Activated CD8-positive, alpha-beta memory T cell treated with anti-CD3 and anti-CD28 coated beads, Interleukin-2, amount 10 ng/mL, durations not matched to agents 7 days and 5 days (primary cell): ENCODE results near the gene PTMS. TPM values are rescaled to one million over a fixed set of nuclear protein-coding genes. Genes with fewer than 3 reads are reported as not detected.
A peak's percentile ranks its signal among the peaks of the same experiment; 100 is the strongest.

Experiments
- ATAC-seq: fragments of 150-1000 bp; cut with Tn5 transposase; one replicate; pipeline ENCODE4 v1.10.0; 2021; ENCODE audit warnings: moderate library complexity
- CTCF ChIA-PET: fragments of 350-600 bp; sonication (Branson Sonifier 250); formaldehyde crosslinking; loops from one replicate; lab custom pipeline; 2021; ENCODE audit warnings: antibody characterized with exemption; lab: Charles Lee
- DNase-seq: peaks from one replicate; pipeline ENCODE4 v3.0.0-alpha.2; 2020
- H3K27ac Mint-ChIP-seq: one replicate; pipeline ENCODE4 v1.8.0; 2021; ENCODE audit warnings: mild to moderate bottlenecking, mixed read lengths
- H3K27me3 Mint-ChIP-seq: one replicate; pipeline ENCODE4 v1.8.0; 2021; ENCODE audit warnings: mixed read lengths
- H3K36me3 Mint-ChIP-seq: one replicate; pipeline ENCODE4 v1.8.0; 2021; ENCODE audit warnings: mild to moderate bottlenecking, mixed read lengths
- H3K4me1 Mint-ChIP-seq: one replicate; pipeline ENCODE4 v1.8.0; 2021; ENCODE audit warnings: mixed read lengths
- H3K4me3 Mint-ChIP-seq: one replicate; pipeline ENCODE4 v1.8.0; 2021; ENCODE audit warnings: mild to moderate bottlenecking, moderate library complexity, mixed read lengths
- H3K9me3 Mint-ChIP-seq: one replicate; pipeline ENCODE4 v1.8.0; 2022; ENCODE audit warnings: low read depth, mixed read lengths
- total RNA-seq, 2 experiments: library from RNA; stranded (reverse); gene quantifications; one replicate each; pipeline ENCODE4 v1.2.3, GENCODE V29; 2021

PTMS gene, protein sequence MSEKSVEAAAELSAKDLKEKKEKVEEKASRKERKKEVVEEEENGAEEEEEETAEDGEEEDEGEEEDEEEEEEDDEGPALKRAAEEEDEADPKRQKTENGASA
- total RNA-seq: 100 to 1,000 TPM; 131 to 142 TPM

- peak within 1 kb of the TSS; percentile 73 for H3K27ac Mint-ChIP-seq
- ATAC-seq (peak; percentile 14), DNase-seq (peak; percentile 62)
- peak within 1 kb of the TSS; percentile 77 for H3K4me3 Mint-ChIP-seq
- H3K9me3 Mint-ChIP-seq: no peaks in the 10 kb centered on the region
- CTCF ChIA-PET: interaction anchor here (0.6 to 6.5 kb wide), 31 partner anchors 8 to 347 kb away, joined by 3 to 108 read pairs (median 5); partner anchors contain the start of genes CDCA3, COPS7A, GPR162 and LPAR5
- peaks cover 26% of the 10 kb centered on the region for H3K27me3 Mint-ChIP-seq
- H3K36me3 Mint-ChIP-seq: peaks cover 7% of the 10 kb centered on the region
- peaks cover 44% of the 10 kb centered on the region for H3K4me1 Mint-ChIP-seq
Measured at GRCh38 chr12:6765634-6766581, at the start of gene PTMS. TSS of gene PTMS (plus strand) at chr12:6766363. CDS start at chr12:6766706, 343 bp downstream.

- Mint-ChIP-seq H3K4me3 (no peak overlapping the region), H3K4me1 (no peaks in the 10 kb centered on the region), H3K27me3 (peaks cover 6% of the 10 kb centered on the region), H3K36me3 (no peaks in the 10 kb centered on the region), H3K27ac (no peak overlapping the region), H3K9me3 (no peaks in the 10 kb centered on the region)
- no peak for ATAC-seq
- CTCF ChIA-PET: no interaction called here
- no peak for DNase-seq
Measured at GRCh38 chr12:6716874-6717437, 49.2 kb upstream of the PTMS start.

DNA sequence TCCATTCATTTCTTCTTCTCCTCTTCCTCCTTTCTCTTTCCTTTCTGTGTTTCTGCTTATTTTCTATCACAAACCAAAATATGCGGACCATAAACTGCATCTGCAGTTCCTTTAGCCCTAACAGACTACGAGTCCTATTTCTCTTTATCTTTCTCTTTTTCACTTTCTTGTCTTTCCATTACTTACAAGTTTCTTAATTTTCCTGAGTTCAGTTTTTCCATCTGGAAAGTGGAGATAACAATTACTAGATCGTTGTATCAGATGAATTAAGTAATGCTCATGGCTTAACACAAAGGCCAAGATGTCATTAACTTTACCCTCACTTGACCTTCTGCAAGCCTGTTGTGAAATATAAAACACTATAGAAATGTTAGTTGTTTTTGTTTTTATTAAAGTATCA is 43.3 kb upstream of the PTMS start:
- Mint-ChIP-seq H3K36me3 (no peaks in the 10 kb centered on the region), H3K27ac (peak overlapping the region; percentile 3), H3K27me3 (no peaks in the 10 kb centered on the region), H3K4me1 (peaks cover 21% of the 10 kb centered on the region), H3K4me3 (peak overlapping the region; percentile 79), H3K9me3 (no peaks in the 10 kb centered on the region)
- CTCF ChIA-PET: interaction anchor here (0.6 to 4.8 kb wide), 12 partner anchors 13 to 390 kb away, joined by 3 to 39 read pairs (median 8); partner anchors contain the start of genes CDCA3, MLF2, SPSB2 and USP5
- ATAC-seq (no peak), DNase-seq (no peak)

GRCh38 chr12:6723607-6724408 is 42.4 kb upstream of the PTMS start, which contains the start of gene COPS7A:
TSS of gene COPS7A (plus strand) at chr12:6724046. CDS start at chr12:6724657, 611 bp downstream.
- H3K4me3 Mint-ChIP-seq: peak within 1 kb of the TSS; percentile 79
- no peaks in the 10 kb centered on the region for H3K9me3 Mint-ChIP-seq
- H3K4me1 Mint-ChIP-seq: peaks cover 21% of the 10 kb centered on the region
- H3K36me3 Mint-ChIP-seq: no peaks in the 10 kb centered on the region
- ATAC-seq (peak; percentile 95), DNase-seq (peak; percentile 99)
- CTCF ChIA-PET: interaction anchor here (0.5 to 4.8 kb wide), 26 partner anchors 12 to 389 kb away, joined by 3 to 39 read pairs (median 4); partner anchors contain the start of genes CDCA3, MLF2, MRPL51 and SPSB2
- H3K27ac Mint-ChIP-seq: peak within 1 kb of the TSS; percentile 89
- no peaks in the 10 kb centered on the region for H3K27me3 Mint-ChIP-seq

DNA sequence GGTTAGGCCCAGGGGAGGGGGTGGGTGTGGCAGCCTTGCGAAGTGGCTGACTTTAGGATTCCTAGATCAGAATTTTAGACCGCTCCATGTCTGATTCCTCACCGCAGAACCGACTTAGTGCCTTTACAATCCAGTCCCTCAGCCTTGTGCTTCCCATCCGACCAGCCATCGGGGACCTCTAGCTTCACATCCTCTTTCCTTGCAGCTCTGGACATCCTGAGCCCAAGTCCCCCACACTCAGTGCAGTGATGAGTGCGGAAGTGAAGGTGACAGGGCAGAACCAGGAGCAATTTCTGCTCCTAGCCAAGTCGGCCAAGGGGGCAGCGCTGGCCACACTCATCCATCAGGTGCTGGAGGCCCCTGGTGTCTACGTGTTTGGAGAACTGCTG is 41.8 kb upstream of the PTMS start:
- Mint-ChIP-seq H3K4me1 (peaks cover 21% of the 10 kb centered on the region), H3K36me3 (no peaks in the 10 kb centered on the region), H3K4me3 (peak overlapping the region; percentile 79), H3K9me3 (no peaks in the 10 kb centered on the region), H3K27me3 (no peaks in the 10 kb centered on the region), H3K27ac (peak overlapping the region; percentile 89)
- DNase-seq: peak; percentile 70
- CTCF ChIA-PET: interaction anchor here (0.7 to 4.8 kb wide), 21 partner anchors 12 to 389 kb away, joined by 3 to 39 read pairs (median 4); partner anchors contain the start of genes CDCA3, MLF2, MRPL51 and SPSB2
- peak; percentile 38 for ATAC-seq

DNA sequence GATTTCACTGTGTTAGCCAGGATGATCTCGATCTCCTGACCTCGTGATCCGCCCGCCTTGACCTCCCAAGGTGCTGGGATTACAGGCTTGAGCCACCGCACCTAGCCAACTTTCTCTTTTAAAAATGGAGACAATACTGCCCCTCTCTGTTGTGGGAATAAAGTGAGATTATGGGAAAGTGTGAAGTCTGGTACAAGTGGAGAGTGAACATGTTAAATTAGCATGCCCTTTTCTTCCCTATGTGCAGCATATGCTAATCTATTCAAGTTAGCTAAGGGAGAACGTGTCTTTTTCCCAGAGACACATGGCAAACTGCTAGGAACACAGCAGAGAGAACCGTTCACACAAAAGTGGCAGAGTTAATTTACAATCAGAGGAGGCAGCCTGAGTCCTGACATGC is 40.8 kb upstream of the PTMS start:
- H3K9me3 Mint-ChIP-seq: no peaks in the 10 kb centered on the region
- H3K4me3 Mint-ChIP-seq: peak overlapping the region; percentile 79
- CTCF ChIA-PET: interaction anchor here (1.4 to 4.8 kb wide), 4 partner anchors 12 to 55 kb away, joined by 3 to 39 read pairs (median 8); partner anchors contain the start of gene MLF2
- no peak for DNase-seq
- H3K4me1 Mint-ChIP-seq: peaks cover 21% of the 10 kb centered on the region
- H3K27me3 Mint-ChIP-seq: no peaks in the 10 kb centered on the region
- peaks cover 3% of the 10 kb centered on the region for H3K36me3 Mint-ChIP-seq
- H3K27ac Mint-ChIP-seq: peak overlapping the region; percentile 89
- no peak for ATAC-seq

DNA sequence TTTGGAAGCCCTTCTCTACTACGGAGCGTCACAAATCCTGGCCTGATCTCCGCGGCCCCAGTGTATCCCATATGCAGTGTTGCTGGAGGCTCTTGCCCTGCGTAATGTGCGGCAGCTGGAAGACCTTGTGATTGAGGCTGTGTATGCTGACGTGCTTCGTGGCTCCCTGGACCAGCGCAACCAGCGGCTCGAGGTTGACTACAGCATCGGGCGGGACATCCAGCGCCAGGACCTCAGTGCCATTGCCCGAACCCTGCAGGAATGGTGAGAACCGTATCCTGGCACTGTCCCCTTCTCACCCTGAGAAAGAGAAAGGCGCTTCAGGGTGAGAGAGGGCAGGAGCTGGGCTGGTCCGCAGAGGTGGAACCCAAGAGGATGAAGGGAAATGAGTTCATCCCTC is 37.0 kb upstream of the PTMS start:
- Mint-ChIP-seq H3K27ac (no peak overlapping the region), H3K9me3 (no peaks in the 10 kb centered on the region), H3K4me1 (peaks cover 13% of the 10 kb centered on the region), H3K27me3 (no peaks in the 10 kb centered on the region), H3K4me3 (no peak overlapping the region), H3K36me3 (peaks cover 10% of the 10 kb centered on the region)
- CTCF ChIA-PET: no interaction called here
- no peak for DNase-seq
- ATAC-seq: no peak

DNA sequence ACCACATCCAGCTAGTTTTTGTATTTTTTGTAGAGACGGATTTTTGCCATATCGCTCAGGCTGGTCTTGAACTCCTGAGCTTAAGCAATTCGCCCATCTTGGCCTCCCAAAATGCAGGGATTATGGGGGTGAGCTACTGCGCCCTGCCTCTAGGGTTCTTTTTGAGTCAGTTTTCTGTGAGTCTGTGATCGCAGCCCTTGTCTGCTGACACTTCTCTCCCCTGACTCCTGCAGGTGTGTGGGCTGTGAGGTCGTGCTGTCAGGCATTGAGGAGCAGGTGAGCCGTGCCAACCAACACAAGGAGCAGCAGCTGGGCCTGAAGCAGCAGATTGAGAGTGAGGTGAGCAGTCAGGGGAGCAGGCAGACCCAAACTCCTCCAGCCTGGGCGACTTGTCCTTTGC is 36.0 kb upstream of the PTMS start:
- H3K27me3 Mint-ChIP-seq: no peaks in the 10 kb centered on the region
- DNase-seq: no peak
- no peak overlapping the region for H3K27ac Mint-ChIP-seq
- H3K4me1 Mint-ChIP-seq: peaks cover 8% of the 10 kb centered on the region
- peaks cover 10% of the 10 kb centered on the region for H3K36me3 Mint-ChIP-seq
- no peak for ATAC-seq
- no peaks in the 10 kb centered on the region for H3K9me3 Mint-ChIP-seq
- H3K4me3 Mint-ChIP-seq: no peak overlapping the region
- CTCF ChIA-PET: interaction anchor here (0.8 to 1.4 kb wide), 2 partner anchors 23 to 94 kb away, joined by 3 to 4 read pairs; partner anchors contain the start of gene MLF2

- ATAC-seq (no peak), DNase-seq (no peak)
- CTCF ChIA-PET: interaction anchor here (3.9 to 4.8 kb wide), 2 partner anchors 18 to 90 kb away, joined by 15 to 24 read pairs; partner anchors contain the start of gene MLF2
- H3K4me1 Mint-ChIP-seq: peaks cover 9% of the 10 kb centered on the region
- no peak overlapping the region for H3K4me3 Mint-ChIP-seq
- H3K36me3 Mint-ChIP-seq: peaks cover 8% of the 10 kb centered on the region
- H3K9me3 Mint-ChIP-seq: no peaks in the 10 kb centered on the region
- no peaks in the 10 kb centered on the region for H3K27me3 Mint-ChIP-seq
- H3K27ac Mint-ChIP-seq: peak overlapping the region; percentile 9
Measured at GRCh38 chr12:6734506-6735387, 31.4 kb upstream of the PTMS start.

DNA sequence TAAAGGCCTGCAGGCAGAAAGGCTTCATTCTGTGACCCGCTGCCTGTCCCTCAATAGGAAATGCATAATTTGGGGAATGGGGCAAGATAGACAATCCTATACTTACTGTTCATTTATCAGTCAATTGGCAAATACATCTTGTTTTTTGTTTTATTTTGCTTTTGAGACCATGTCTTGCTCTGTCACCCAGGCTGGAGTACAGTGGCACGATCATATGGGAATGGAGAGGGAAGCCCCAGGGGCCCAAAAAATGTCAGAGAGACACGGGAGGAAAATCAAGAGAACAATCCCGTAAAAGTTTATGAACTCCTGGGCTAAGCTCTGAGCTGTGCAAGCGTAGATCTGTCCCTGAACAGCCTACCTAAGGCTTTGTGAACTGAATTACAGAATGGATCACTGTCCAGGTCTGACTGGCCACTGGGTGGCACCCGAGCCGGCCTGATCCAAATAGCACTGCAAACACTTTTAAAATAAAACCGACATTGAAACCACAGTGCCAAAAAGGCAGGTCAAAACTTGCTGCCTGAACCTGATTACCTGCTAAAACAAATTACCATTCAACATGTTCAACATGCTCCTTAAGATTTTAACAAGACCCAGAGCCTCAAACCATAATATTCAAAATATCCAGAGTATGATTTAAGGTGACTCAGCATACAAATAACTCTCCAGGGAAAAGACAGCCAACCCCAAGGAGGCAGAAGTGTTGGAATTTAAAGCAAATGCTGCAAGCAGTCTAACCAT is 30.5 kb upstream of the PTMS start:
- Mint-ChIP-seq H3K4me1 (peaks cover 9% of the 10 kb centered on the region), H3K4me3 (no peak overlapping the region), H3K36me3 (peaks cover 7% of the 10 kb centered on the region), H3K27me3 (no peaks in the 10 kb centered on the region), H3K27ac (peak overlapping the region; percentile 22), H3K9me3 (no peaks in the 10 kb centered on the region)
- CTCF ChIA-PET: interaction anchor here (0.8 to 4.8 kb wide), 2 partner anchors 11 to 89 kb away, joined by 3 to 24 read pairs; no protein-coding TSS in a partner anchor
- peak; percentile 84 for ATAC-seq
- DNase-seq: peak; percentile 72

- CTCF ChIA-PET: interaction anchor here (0.6 to 4.8 kb wide), 4 partner anchors 12 to 88 kb away, joined by 3 to 24 read pairs (median 3); partner anchors contain the start of gene COPS7A
- ATAC-seq: no peak
- Mint-ChIP-seq H3K9me3 (no peaks in the 10 kb centered on the region), H3K36me3 (no peaks in the 10 kb centered on the region), H3K27ac (no peak overlapping the region), H3K27me3 (no peaks in the 10 kb centered on the region), H3K4me3 (no peak overlapping the region), H3K4me1 (peaks cover 9% of the 10 kb centered on the region)
- DNase-seq: no peak
Measured at GRCh38 chr12:6736754-6737153, 29.4 kb upstream of the PTMS start.
